Breast epithelium (tissue), 4 donors: ENCODE results near the gene TRAM2. TPM values are rescaled to one million over a fixed set of nuclear protein-coding genes. Genes with fewer than 3 reads are reported as not detected.

Experiments used
- DNase-seq, 2 donors: peaks; one replicate each; pipeline ENCODE4 v3.0.0-alpha.2; 2019; ENCODE audit warnings: low spot score in 2 of 2
- H3K27ac ChIP-seq, 2 donors: fragments of 200-600 bp; sonication (generic) in 1 of 2; one replicate each; pipeline ENCODE4 v1.5.1; 2016 to 2019; ENCODE audit warnings: mild to moderate bottlenecking in 1 of 2
- H3K27me3 ChIP-seq, 2 donors: fragments of 200-600 bp; sonication (generic) in 1 of 2; one replicate each; pipeline versions ENCODE4 v1.5.1 to v1.6.0; 2017 to 2019; ENCODE audit warnings: control low read depth in 1 of 2, mild to moderate bottlenecking in 1 of 2
- H3K36me3 ChIP-seq: fragments of 200-600 bp; one replicate; pipeline ENCODE4 v1.5.1; 2019
- H3K4me1 ChIP-seq, 2 donors: fragments of 200-600 bp; sonication (generic); one replicate each; pipeline ENCODE4 v1.5.1; 2016 to 2019; ENCODE audit warnings: control low read depth in 1 of 2
- H3K4me3 ChIP-seq, 3 donors: fragments of 200-600 bp; sonication (generic); 1 replicate in 2 of 3; 2 replicates in 1 of 3; pipeline ENCODE4 v1.5.1; 2016 to 2019; ENCODE audit warnings: mild to moderate bottlenecking in 3 of 3, moderate library complexity in 2 of 3
- H3K9me3 ChIP-seq, 2 donors: fragments of 200-600 bp; sonication (generic) in 1 of 2; one replicate each; pipeline ENCODE4 v1.5.1; 2016 to 2019; ENCODE audit warnings: control low read depth in 1 of 2
- POLR2A ChIP-seq: fragments of 450-650 bp; IDR thresholded peaks from one replicate; pipeline ENCODE4 v1.6.1; 2016; ENCODE audit warnings: antibody characterized with exemption, mild to moderate bottlenecking, moderate library complexity
- POLR2AphosphoS5 ChIP-seq, 3 donors: sonication (generic); formaldehyde crosslinking; IDR thresholded peaks; one replicate each; pipeline ENCODE4 v1.6.1; 2017; ENCODE audit warnings: antibody characterized with exemption in 3 of 3
- intact Hi-C: fragments of 100-400 bp; cut with DNase I; formaldehyde crosslinking; loops from one replicate; pipeline ENCODE4 v1.15.1; 2023; ENCODE audit warnings: low total_unique reads
- total RNA-seq, 3 donors: library from RNA; depleted of rRNA; stranded (reverse); fragments of >200 nt; gene quantifications; one replicate each; pipeline ENCODE4 v1.1.0, GENCODE V29; 2016
- TF ChIP-seq, protein P1 (sequence below), 3 donors: fragments of 450-650 bp; IDR thresholded peaks; one replicate each; pipeline ENCODE4 v1.5.1; 2016 to 2017; ENCODE audit warnings: antibody characterized with exemption in 3 of 3, mild to moderate bottlenecking in 3 of 3, moderate library complexity in 3 of 3

TRAM2 gene
- total RNA-seq, 3 donors from 2014 or later = 11.9 to 33.0 (median 24.3) TPM

DNA sequence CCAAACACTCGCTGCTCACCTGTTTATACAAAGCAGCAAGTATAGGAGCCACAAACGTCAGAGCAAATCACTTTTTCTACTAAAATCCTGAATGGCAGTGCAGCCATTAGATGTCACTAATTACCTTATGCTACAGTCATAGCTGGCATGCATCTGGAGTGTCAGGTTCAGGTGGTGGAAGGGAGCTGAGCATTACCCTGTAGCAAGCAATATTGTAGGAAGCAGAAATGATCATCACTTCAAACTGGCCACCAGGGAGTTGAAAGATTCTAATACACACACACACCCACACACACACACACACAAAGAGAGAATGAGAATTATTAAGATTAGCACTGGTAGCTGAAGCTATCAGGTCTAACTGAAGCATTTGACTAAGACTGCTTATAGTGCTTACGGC lies 80.9 kb downstream of the TRAM2 start:
- intact Hi-C loops = no loop called here
- DNase-seq = no peak
- H3K27ac ChIP-seq = no peak overlapping the region
- no peaks in the 10 kb centered on the region for H3K4me1 ChIP-seq
- H3K9me3 ChIP-seq = no peaks in the 10 kb centered on the region
- no peaks in the 10 kb centered on the region for H3K27me3 ChIP-seq
- H3K36me3 ChIP-seq = no peaks in the 10 kb centered on the region
- no peak overlapping the region for H3K4me3 ChIP-seq
- TF ChIP-seq POLR2A (no peak), POLR2AphosphoS5 (IDR thresholded peaks at IDR 0.05) (no peak)
- TF ChIP-seq, protein P1, sequence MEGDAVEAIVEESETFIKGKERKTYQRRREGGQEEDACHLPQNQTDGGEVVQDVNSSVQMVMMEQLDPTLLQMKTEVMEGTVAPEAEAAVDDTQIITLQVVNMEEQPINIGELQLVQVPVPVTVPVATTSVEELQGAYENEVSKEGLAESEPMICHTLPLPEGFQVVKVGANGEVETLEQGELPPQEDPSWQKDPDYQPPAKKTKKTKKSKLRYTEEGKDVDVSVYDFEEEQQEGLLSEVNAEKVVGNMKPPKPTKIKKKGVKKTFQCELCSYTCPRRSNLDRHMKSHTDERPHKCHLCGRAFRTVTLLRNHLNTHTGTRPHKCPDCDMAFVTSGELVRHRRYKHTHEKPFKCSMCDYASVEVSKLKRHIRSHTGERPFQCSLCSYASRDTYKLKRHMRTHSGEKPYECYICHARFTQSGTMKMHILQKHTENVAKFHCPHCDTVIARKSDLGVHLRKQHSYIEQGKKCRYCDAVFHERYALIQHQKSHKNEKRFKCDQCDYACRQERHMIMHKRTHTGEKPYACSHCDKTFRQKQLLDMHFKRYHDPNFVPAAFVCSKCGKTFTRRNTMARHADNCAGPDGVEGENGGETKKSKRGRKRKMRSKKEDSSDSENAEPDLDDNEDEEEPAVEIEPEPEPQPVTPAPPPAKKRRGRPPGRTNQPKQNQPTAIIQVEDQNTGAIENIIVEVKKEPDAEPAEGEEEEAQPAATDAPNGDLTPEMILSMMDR (IDR thresholded peaks at IDR 0.05) = no peak

DNA sequence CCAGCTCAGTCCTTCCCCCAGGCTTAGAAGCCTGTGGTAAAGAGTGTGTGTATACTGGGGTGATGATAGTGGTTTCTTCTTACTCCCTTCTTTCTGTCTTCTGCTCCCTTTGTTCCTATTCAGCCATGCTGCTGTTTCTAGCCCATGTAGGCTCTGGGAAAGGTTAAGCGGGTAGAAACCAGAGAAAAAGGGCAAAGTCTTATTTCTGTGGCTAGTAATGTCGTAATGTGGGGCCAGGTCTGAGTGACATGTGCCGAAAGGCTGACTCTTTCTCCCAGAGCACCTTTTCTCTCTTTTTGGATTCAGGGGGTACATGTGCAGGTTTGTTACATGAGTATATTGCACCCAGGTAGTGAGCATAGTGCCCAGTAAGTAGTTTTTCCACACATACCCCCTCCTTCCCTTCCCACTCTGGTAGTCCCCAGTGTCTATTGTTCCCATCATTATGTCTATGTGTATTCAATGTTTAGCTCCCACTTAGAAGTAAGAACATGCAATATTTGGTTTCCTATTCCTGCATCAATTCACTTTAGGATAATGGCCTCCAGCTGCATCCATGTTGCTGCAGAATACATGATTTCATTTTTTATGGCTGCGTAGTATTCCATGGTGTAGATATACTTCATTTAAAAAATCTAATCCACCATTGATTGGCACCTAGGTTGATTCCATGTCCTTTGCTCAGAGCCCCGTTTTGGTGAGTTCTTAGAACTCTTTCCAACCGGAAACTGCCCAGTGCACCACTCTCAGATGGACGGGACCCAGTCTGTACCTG lies 82.4 kb downstream of the TRAM2 start:
- no peaks in the 10 kb centered on the region for H3K4me1 ChIP-seq
- no peaks in the 10 kb centered on the region for H3K9me3 ChIP-seq
- no peaks in the 10 kb centered on the region for H3K27me3 ChIP-seq
- no peak overlapping the region for H3K27ac ChIP-seq
- intact Hi-C loops = no loop called here
- no peak for TF ChIP-seq POLR2A
- TF ChIP-seq, protein P1 (IDR thresholded peaks at IDR 0.05) = no peak
- no peak for TF ChIP-seq POLR2AphosphoS5 (IDR thresholded peaks at IDR 0.05)
- H3K36me3 ChIP-seq = no peaks in the 10 kb centered on the region
- H3K4me3 ChIP-seq = no peak overlapping the region
- no peak for DNase-seq

DNA sequence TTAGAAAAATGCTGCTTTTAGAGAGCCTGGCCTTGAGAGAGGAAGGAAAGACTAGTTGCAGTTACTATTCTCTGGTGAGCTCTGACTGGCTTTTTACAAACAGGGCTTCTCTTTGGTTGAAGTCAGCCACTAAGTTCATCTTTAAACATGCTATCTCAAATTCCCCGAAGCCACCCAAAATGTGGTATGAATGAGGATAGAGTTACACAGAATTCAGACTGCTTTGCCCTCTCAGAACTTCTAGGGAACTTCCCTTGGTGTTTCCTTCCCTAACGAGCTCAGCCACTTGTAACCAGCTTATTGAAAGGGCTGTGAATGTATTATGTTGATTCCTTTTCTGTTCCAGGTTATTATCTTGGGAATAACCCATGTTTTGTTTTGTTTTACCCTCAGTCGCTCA lies 83.2 kb downstream of the TRAM2 start:
- no peak for DNase-seq
- TF ChIP-seq, protein P1 (IDR thresholded peaks at IDR 0.05) = no peak
- TF ChIP-seq POLR2AphosphoS5 (IDR thresholded peaks at IDR 0.05) (no peak), POLR2A (no peak)
- intact Hi-C loops = no loop called here

DNA sequence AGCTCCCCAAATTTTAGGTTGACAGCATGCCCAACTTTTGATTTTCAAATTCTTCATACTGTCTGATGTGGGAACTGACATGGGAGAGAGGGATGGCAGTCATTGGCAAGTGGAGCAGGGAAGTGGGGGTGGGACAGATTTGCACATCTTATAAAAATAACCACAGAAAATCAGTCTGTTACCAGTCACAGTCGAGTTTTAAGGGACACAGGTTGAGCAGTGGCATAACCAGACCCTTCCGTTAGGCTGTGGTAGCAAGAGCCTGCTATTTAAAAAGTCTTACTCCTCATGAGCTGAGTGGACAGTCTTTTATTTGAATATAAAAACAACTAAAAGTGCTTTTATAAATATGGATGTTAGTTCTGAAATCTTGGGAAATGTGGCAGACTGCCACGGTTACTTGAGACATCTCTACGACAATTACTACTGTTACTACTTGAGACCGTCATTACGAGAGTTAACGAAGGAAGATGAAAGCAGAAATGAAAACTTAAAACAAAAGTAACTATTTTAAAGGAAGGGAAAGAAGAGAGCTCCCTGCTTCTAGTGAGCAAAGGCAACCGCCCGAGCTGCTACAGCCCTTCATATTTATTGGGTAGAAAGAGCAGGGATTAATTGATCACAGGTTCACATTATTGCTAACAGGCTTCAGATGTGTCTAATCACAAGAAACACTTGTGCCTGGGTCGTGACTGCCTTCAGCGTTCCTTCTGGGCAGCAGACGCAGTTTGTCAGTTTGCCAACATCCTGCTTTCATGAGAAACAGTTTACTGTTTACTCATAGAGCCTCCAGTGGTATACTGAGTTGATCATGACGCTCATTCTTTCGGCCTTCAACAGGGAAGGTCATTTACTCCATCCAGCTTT lies 85.4 kb downstream of the TRAM2 start:
- DNase-seq = no peak
- peak overlapping the region in 2 of 3 donors; percentile 18 to 41 for H3K4me3 ChIP-seq
- H3K36me3 ChIP-seq = no peaks in the 10 kb centered on the region
- H3K27ac ChIP-seq = peak overlapping the region; percentile 54 to 85
- H3K27me3 ChIP-seq = no peaks in the 10 kb centered on the region
- H3K4me1 ChIP-seq = no peaks in the 10 kb centered on the region
- no peaks in the 10 kb centered on the region for H3K9me3 ChIP-seq
- no peak for TF ChIP-seq POLR2A
- TF ChIP-seq, protein P1 (IDR thresholded peaks at IDR 0.05) = no peak
- no peak for TF ChIP-seq POLR2AphosphoS5 (IDR thresholded peaks at IDR 0.05)
- intact Hi-C loops = no loop called here

More for the DNA sequence above, 83.2 kb downstream of the TRAM2 start:
- no peaks in the 10 kb centered on the region for H3K9me3 ChIP-seq
- no peaks in the 10 kb centered on the region for H3K27me3 ChIP-seq
- H3K27ac ChIP-seq = no peak overlapping the region
- H3K4me1 ChIP-seq = no peaks in the 10 kb centered on the region
- no peak overlapping the region for H3K4me3 ChIP-seq
- no peaks in the 10 kb centered on the region for H3K36me3 ChIP-seq

DNA sequence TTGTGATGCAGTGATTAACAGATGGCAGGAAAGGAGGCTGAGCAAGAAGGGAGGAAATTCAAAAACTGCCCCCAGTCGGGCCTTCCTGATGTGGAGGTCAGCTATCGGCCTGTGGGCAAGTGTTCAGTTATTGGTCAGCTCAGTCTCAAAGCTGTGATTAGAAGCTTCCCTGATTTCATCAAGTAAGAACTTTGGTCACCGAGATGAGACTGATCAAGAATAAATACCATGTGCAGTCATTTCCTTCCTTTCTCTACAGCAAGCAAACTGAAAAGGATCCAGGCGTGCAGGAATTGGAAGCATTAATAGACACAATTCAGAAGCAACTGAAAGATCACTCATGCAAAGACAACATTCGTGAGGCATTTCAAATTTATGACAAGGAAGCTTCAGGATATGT lies 87.0 kb downstream of the TRAM2 start:
- H3K9me3 ChIP-seq = no peaks in the 10 kb centered on the region
- no peaks in the 10 kb centered on the region for H3K36me3 ChIP-seq
- intact Hi-C loops = no loop called here
- no peaks in the 10 kb centered on the region for H3K27me3 ChIP-seq
- TF ChIP-seq, protein P1 (IDR thresholded peaks at IDR 0.05) = no peak
- no peak for TF ChIP-seq POLR2AphosphoS5 (IDR thresholded peaks at IDR 0.05)
- TF ChIP-seq POLR2A = no peak
- H3K4me1 ChIP-seq = no peaks in the 10 kb centered on the region
- no peak overlapping the region for H3K27ac ChIP-seq
- DNase-seq = no peak
- no peak overlapping the region for H3K4me3 ChIP-seq
